Ishikawa (cell line): ENCODE data around the gene EPHA10.

ENCODE experiments used
- CREB1 ChIP-seq: IDR thresholded peaks from 2 replicates; pipeline ENCODE4 v1.6.1; 2012; ENCODE audit warnings: low read depth
- RAD21 ChIP-seq: IDR thresholded peaks from 2 replicates; pipeline ENCODE4 v1.6.1; 2012; ENCODE audit warnings: low read depth
- TF ChIP-seq, protein P1 (sequence below): IDR thresholded peaks from 2 replicates; pipeline ENCODE4 v1.6.1; 2012
- TF ChIP-seq, protein P2 (sequence below): IDR thresholded peaks from 2 replicates; pipeline ENCODE4 v1.6.1; 2012

DNA sequence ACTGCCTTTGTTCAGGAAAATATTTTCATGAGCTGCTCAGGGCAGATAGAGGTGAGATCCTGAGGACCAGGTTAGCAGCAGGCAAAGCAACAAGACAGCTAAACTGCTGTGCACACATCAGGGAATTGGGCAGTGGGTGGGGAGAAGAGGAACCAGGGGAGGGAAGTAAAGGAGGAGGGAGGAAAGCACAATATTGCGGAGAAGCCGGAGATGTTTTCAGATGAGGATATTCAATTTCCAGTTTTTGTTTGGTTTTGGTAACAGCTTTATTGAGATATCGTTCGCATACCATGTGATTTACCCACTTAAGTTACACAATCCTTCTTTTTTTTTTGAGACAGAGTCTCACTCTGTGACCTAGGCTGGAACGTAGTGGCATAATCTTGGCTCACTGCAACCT, 34.5 kb downstream of the EPHA10 start:
- no peak for TF ChIP-seq RAD21
- TF ChIP-seq, protein P1, sequence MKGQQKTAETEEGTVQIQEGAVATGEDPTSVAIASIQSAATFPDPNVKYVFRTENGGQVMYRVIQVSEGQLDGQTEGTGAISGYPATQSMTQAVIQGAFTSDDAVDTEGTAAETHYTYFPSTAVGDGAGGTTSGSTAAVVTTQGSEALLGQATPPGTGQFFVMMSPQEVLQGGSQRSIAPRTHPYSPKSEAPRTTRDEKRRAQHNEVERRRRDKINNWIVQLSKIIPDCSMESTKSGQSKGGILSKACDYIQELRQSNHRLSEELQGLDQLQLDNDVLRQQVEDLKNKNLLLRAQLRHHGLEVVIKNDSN = no peak
- TF ChIP-seq, protein P2, sequence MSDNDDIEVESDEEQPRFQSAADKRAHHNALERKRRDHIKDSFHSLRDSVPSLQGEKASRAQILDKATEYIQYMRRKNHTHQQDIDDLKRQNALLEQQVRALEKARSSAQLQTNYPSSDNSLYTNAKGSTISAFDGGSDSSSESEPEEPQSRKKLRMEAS = no peak
- TF ChIP-seq CREB1 = no peak
